Endothelial cell of umbilical vein (primary cell): Measurements from ENCODE around the gene FYN. TPM values are rescaled to one million over a fixed set of nuclear protein-coding genes. Genes with fewer than 3 reads are reported as not detected.

Source experiments
- BruUV-seq: library from RNA; stranded (reverse); fragments of 400-500 nt; replicated peaks from 2 replicates; lab custom pipeline; 2021; lab: Mats Ljungman, UMichigan
- CTCF ChIA-PET: fragments of 300-600, 350-600 bp; sonication (Branson Sonifier 250); formaldehyde crosslinking; loops from one replicate; lab custom pipeline; 2021; ENCODE audit warnings: antibody characterized with exemption, inconsistent platforms; lab: Charles Lee
- POLR2A ChIA-PET: fragments of 300-600, 350-600 bp; sonication (Branson Sonifier 250); formaldehyde crosslinking; loops from one replicate; lab custom pipeline; 2021; ENCODE audit warnings: antibody characterized with exemption, inconsistent platforms; lab: Charles Lee
- DNase-seq: peaks from one replicate; pipeline ENCODE4 v3.0.0-alpha.2; 2011; ENCODE audit warnings: low read depth, low spot score
- FAIRE-seq: peaks from 2 replicates; lab custom pipeline; 2011; peaks lifted over from hg19 to GRCh38; lab: Jason Lieb, UNC
- H2AFZ ChIP-seq: 2 replicates; pipeline ENCODE4 v1.6.0; 2012; ENCODE audit warnings: low read depth, low read length, control low read depth, inconsistent platforms
- H3K27ac ChIP-seq: 2 replicates; pipeline ENCODE4 v1.5.1; 2011; ENCODE audit warnings: low read depth, mild to moderate bottlenecking, control low read depth, low read length, moderate library complexity; ENCODE audit not compliant: insufficient read depth
- H3K27me3 ChIP-seq, 2 experiments: 2 replicates each; pipeline versions ENCODE4 v1.6.0 to v1.6.1; 2011; ENCODE audit warnings: low read length in 2 of 2, mixed read lengths in 1 of 2; ENCODE audit not compliant: control insufficient read depth in 2 of 2, insufficient read depth in 2 of 2
- H3K36me3 ChIP-seq, 2 experiments: 2 replicates in 1 of 2; 3 replicates in 1 of 2; pipeline ENCODE4 v1.5.1; 2011; ENCODE audit warnings: low read length in 2 of 2, mild to moderate bottlenecking in 1 of 2, moderate library complexity in 1 of 2; ENCODE audit not compliant: control insufficient read depth in 2 of 2, insufficient read depth in 2 of 2; ENCODE audit errors: extremely low read depth in 1 of 2
- H3K4me1 ChIP-seq: 3 replicates; pipeline ENCODE4 v1.5.1; 2011; ENCODE audit warnings: mild to moderate bottlenecking, low read length; ENCODE audit not compliant: control insufficient read depth, insufficient read depth; ENCODE audit errors: extremely low read depth
- H3K4me2 ChIP-seq: 2 replicates; pipeline ENCODE4 v1.6.1; 2011; ENCODE audit warnings: low read length, control low read depth, mixed read lengths; ENCODE audit not compliant: insufficient read depth
- H3K4me3 ChIP-seq, 3 experiments: fragments of 200-600 bp in 1 of 3; sonication (generic), shearing (Covaris generic) in 1 of 3; replicated peaks in 1 of 3; 2 replicates each; pipeline ENCODE4 v1.5.1; 2011 to 2016; ENCODE audit warnings: control low read depth in 3 of 3, low read length in 3 of 3, mild to moderate bottlenecking in 2 of 3, inconsistent platforms in 1 of 3, low read depth in 1 of 3, moderate library complexity in 1 of 3; ENCODE audit not compliant: insufficient read depth in 1 of 3
- H3K79me2 ChIP-seq: 2 replicates; pipeline ENCODE4 v1.6.0; 2012; ENCODE audit warnings: low read length, inconsistent platforms; ENCODE audit not compliant: control insufficient read depth, insufficient read depth
- H3K9ac ChIP-seq: replicated peaks from 2 replicates; pipeline ENCODE3; 2011; ENCODE audit warnings: low read length, control low read depth; ENCODE audit not compliant: insufficient read depth; ENCODE audit errors: extremely low read depth
- H3K9me1 ChIP-seq: replicated peaks from 3 replicates; pipeline ENCODE4 v1.6.0; 2011; ENCODE audit warnings: mild to moderate bottlenecking, low read length; ENCODE audit not compliant: control insufficient read depth, insufficient read depth; ENCODE audit errors: extremely low read depth
- H3K9me3 ChIP-seq: replicated peaks from 2 replicates; pipeline ENCODE4 v1.5.1; 2012; ENCODE audit warnings: low read length, inconsistent platforms; ENCODE audit not compliant: control insufficient read depth, insufficient read depth
- H4K20me1 ChIP-seq: replicated peaks from 2 replicates; pipeline ENCODE3; 2011; ENCODE audit warnings: mild to moderate bottlenecking, low read length; ENCODE audit not compliant: control insufficient read depth, insufficient read depth; ENCODE audit errors: extremely low read depth
- EZH2 ChIP-seq: IDR thresholded peaks from 2 replicates; pipeline ENCODE4 v1.6.1; 2012; ENCODE audit warnings: borderline replicate concordance, low read depth, mild to moderate bottlenecking, moderate library complexity, low read length, inconsistent platforms; ENCODE audit not compliant: severe bottlenecking
- JUN ChIP-seq: IDR thresholded peaks from 2 replicates; pipeline ENCODE4 v1.6.1; 2011; ENCODE audit warnings: borderline replicate concordance, low read depth; ENCODE audit not compliant: insufficient read length, insufficient read depth
- MYC ChIP-seq: IDR thresholded peaks from one replicate; pipeline ENCODE4 v1.6.1; 2011; ENCODE audit warnings: mild to moderate bottlenecking, low read depth, low read length
- dilution Hi-C: fragments of 300-500 bp; cut with MboI; formaldehyde crosslinking; loops from one replicate; pipeline ENCODE4 v1.15.0; 2019; ENCODE audit warnings: low sequenced_read_pairs; ENCODE audit not compliant: extremely low pct_ligation_motif_present
- intact Hi-C: fragments of 100-400 bp; cut with micrococcal nuclease; formaldehyde crosslinking; loops from one replicate; pipeline ENCODE4 v1.10.0; 2022
- polyA plus RNA-seq, 4 experiments: library from polyadenylated mRNA; depleted of rRNA in 3 of 4; stranded (reverse) in 3 of 4; unstranded in 1 of 4; fragments of >200 nt; gene quantifications; 2 replicates each; pipeline versions ENCODE4 v1.2.1 to v1.2.3, GENCODE V29; 2011 to 2012; ENCODE audit warnings: missing spikeins in 1 of 4
- total RNA-seq: library from RNA; stranded (reverse); gene quantifications from 2 replicates; pipeline ENCODE4 v1.2.3, GENCODE V29; 2021
- TF ChIP-seq, protein P1 (sequence below), 2 donors: IDR thresholded peaks; 1 replicate in 1 of 2; 2 replicates in 1 of 2; pipeline ENCODE4 v1.5.1; 2011; ENCODE audit warnings: low read length in 2 of 2, mild to moderate bottlenecking in 2 of 2, moderate library complexity in 2 of 2, control low read depth in 1 of 2, inconsistent platforms in 1 of 2, low read depth in 1 of 2; ENCODE audit not compliant: insufficient read depth in 1 of 2; ENCODE audit errors: extremely low read depth in 1 of 2

The FYN gene
- total and polyA plus RNA-seq, 2 donors (not counting 3 experiments of a cell fraction or from before 2014, with no cell fraction given), result 69.0 to 143 TPM

DNA sequence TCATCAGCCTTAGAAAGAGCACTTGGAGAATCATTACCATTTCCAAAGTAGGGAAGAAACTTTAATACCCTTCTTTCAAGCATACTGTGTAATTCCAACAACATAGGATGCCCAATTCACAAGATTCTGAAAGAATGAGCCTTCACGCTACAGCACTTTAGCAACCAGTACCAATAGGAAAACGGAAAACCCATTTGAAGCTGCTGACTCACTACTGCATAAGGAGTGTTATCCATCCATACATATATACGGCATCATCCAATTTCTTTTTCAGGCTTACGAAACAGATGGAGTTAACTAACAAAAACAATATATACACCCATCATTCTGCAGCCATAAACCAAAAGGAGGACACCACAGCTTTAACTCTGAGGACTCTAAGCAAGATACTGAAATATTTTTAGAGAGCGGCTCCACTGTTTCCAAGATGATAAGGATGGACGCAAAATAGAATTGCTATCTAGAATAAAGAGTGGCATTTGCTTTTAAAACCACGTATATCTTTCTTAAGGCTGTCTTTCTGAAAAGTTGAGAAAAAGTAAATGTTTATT, 24.9 kb downstream of the FYN start:
- intact Hi-C loops (no loop called here), dilution Hi-C loops (no loop called here)
- TF ChIP-seq, protein P1, sequence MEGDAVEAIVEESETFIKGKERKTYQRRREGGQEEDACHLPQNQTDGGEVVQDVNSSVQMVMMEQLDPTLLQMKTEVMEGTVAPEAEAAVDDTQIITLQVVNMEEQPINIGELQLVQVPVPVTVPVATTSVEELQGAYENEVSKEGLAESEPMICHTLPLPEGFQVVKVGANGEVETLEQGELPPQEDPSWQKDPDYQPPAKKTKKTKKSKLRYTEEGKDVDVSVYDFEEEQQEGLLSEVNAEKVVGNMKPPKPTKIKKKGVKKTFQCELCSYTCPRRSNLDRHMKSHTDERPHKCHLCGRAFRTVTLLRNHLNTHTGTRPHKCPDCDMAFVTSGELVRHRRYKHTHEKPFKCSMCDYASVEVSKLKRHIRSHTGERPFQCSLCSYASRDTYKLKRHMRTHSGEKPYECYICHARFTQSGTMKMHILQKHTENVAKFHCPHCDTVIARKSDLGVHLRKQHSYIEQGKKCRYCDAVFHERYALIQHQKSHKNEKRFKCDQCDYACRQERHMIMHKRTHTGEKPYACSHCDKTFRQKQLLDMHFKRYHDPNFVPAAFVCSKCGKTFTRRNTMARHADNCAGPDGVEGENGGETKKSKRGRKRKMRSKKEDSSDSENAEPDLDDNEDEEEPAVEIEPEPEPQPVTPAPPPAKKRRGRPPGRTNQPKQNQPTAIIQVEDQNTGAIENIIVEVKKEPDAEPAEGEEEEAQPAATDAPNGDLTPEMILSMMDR (IDR thresholded peaks at IDR 0.05; ENCODE audit: extremely low read depth in 1 of 2, insufficient read depth in 1 of 2, low read depth in 1 of 2, low read length in 2 of 2), result no peak
- TF ChIP-seq EZH2 (no peak), MYC (no peak), JUN (no peak)
- no peaks in the 10 kb centered on the region for H3K9me1 ChIP-seq
- ChIA-PET CTCF (interaction anchor here (0.8 kb wide), 1 partner anchor 90 kb away, joined by 3 read pairs; no protein-coding TSS in a partner anchor), POLR2A (no interaction called here)
- no peak overlapping the region for H3K4me3 ChIP-seq
- no peak overlapping the region for H3K9ac ChIP-seq
- no peaks in the 10 kb centered on the region for H3K36me3 ChIP-seq
- no peak overlapping the region for H3K4me2 ChIP-seq
- peaks cover 13% of the 10 kb centered on the region for H4K20me1 ChIP-seq
- no peak for FAIRE-seq
- peaks cover 47% of the 10 kb centered on the region for H3K79me2 ChIP-seq
- H3K4me1 ChIP-seq, result peaks cover 8% of the 10 kb centered on the region
- no TSS peak for BruUV-seq
- no peaks in the 10 kb centered on the region for H3K9me3 ChIP-seq
- no peak overlapping the region for H2AFZ ChIP-seq
- no peaks in the 10 kb centered on the region for H3K27me3 ChIP-seq
- DNase-seq, result no peak
- no peak overlapping the region for H3K27ac ChIP-seq
